Stimulated activated CD4-positive, alpha-beta T cell treated with anti-CD3 and anti-CD28 coated beads, Interleukin-1b, Interleukin-23, amount 100 ng/mL, for 4 hours (primary cell): ENCODE measurements around the gene RAX2.
"Not testable (repeated sequence)": the region's sequence is repeated elsewhere in the genome, so short reads cannot be mapped to it uniquely, and the experiment has no call there.

Experiments used
- DNase-seq, 2 donors: peaks; one replicate each; pipeline ENCODE4 v3.0.0-alpha.2; 2020; ENCODE audit warnings: low read depth in 2 of 2

The RAX2 gene

GRCh38 chr19:3771906-3772455 is at the start of gene RAX2:
RAX2 (minus strand) TSS chr19:3772228; CDS start chr19:3771742, 486 bp downstream.
- no peak for DNase-seq

- no peak for DNase-seq
Observed at GRCh38 chr19:3821156-3821555, 49.1 kb upstream of the RAX2 start.

GRCh38 chr19:3819989-3820388 is 48.0 kb upstream of the RAX2 start:
- no peak for DNase-seq

DNA sequence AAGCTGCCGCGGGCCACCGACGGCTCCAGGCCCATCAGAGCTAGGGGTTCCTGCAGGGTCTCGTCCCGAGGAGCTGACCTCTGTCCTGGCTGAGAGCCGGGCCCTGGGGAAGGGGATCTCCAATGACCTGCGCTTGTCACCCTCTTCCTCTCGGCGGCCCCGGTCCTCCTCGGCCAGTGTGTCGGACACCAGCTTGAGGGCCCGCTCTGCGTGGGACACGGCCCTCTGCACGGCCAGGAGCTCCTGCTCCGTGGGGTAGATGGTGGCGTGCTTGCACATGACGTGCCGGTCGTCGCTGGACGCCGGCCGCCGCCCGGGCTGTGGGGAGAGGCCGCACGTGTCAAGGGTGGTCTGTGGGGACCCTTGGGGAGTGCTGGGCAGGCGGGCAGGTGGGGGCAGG is 46.9 kb upstream of the RAX2 start:
- DNase-seq: no peak

- peak in 1 of 2 donors; percentile 46 for DNase-seq
Observed at GRCh38 chr19:3818466-3818865, 46.4 kb upstream of the RAX2 start.

DNA sequence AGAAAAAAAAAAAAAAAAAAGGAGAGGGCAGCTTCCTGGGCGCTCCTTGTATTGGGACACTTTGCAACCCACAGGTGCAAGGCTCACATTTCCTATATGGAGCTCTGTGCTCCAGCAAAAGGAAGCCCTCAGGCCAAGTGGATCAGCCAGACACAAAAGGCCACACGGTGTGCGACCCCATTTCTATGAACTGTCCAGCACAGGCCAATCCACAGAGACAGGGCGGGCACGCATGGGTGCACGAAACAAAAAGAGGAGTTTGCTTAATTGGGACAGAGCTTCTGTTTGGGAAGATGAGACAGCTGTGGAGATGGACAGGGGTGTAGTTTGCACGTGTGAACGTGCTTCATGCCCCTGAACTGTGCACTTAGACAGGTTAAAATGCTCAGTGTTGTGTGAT is 45.7 kb upstream of the RAX2 start:
- no peak for DNase-seq

DNA sequence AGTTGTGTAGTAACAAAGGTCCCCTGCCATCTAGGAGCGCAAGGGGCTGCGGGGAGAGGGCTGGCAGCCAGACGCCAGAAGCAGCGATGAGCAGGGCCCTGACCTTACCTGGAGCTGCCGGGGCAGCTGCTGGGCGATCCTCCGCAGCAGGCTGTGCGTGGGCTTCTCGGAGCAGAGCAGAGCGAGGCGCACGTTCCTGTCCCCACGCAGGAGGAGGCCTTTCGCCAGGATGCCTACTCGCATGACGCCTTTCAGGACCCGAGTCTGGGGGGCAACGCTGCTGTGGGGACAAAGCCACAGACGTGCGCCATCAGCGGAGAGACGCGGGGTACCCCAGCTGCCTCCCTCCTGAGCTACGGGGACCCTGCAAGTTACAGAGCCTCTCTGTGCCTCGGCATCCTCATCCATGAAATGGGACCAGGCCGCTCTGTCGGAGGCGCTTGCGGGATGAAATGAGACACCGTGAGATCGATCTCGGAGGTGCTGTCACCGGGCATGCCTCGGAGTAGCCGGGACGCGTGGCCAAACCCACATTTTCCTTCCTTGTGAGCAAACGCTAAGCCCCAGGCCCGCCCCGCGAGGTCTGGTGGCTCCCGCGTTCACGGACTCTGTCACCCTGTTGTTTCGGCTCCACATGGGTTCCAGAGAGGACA is 44.7 kb upstream of the RAX2 start:
- DNase-seq: no peak

- not testable (repeated sequence) for DNase-seq
Observed at GRCh38 chr19:3816148-3816547, 44.1 kb upstream of the RAX2 start.

GRCh38 chr19:3814648-3815047 is 42.6 kb upstream of the RAX2 start:
- no peak for DNase-seq

DNA sequence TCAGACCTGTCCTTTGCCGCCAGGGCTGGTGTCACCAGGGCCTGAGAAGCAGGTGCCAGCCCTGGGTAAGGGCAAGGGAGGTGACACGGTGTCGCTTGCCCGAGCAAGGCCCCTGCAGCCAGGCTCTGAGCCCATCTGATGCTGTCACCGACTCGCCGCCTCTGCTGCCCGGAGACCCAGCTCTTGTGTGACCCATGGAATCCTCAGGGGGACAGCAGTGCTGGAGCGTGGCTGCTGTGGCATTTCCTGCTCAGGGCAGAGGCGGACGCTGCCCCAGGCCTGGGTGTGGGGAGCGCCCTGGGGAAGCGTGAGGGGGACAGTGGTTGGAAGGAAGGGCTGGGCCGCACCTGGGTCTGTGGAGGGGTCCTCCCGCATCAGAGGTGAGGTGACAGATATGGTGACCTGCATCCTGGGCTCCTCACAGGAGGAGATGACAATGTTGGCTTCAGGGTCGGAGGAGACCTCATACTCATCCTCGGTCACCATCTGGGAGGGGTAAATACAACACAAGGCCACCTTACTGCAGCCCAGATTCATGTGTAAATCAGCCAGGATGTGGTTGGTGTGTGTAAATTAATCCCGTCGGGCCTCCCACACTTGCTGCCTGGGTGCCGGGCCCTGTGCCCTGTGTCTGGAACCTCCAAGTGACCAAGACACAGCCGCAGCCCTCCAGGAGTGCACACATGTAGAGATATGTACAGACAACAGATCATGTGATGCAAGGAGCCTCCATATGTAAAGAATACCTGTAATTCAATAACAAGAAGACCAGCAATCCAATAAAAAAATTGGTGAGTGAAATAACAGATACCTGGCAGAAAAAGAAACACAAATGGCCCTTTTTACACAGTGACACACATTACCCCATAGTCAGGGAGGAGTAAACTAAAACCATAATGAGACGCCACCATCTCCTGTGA is 41.7 kb upstream of the RAX2 start:
- DNase-seq: no peak

DNA sequence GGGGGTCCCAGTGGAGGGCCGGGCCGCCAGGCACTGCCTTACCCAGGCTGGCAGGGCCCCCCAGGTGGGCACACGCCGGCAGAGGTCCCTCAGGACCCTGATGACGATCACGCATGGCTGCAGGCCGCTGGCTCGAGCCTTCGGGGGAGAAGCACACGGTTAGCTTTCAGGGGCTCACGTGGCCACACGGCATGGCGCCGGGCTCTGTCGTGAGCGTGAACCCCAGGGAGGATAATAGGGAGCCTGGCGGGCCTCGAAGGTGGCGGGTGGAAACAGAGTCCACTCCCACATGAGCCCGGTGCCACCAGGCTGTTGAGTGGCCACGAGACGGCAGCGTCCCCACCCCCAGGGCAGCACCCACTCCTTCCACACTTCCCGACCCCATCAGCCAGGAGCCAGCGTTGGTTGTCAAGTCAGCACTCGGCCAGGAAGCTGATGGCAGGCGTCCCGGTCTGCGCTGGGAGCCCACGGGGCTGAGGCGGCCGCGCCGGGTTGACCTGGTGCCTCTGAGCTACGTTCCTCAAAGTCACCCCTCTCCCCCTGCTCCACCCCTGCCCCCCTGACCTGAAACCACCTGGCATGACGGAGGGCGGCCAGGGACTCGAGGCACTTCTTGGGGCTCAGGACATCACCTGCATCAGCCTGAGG is 38.8 kb upstream of the RAX2 start:
- no peak for DNase-seq

DNA sequence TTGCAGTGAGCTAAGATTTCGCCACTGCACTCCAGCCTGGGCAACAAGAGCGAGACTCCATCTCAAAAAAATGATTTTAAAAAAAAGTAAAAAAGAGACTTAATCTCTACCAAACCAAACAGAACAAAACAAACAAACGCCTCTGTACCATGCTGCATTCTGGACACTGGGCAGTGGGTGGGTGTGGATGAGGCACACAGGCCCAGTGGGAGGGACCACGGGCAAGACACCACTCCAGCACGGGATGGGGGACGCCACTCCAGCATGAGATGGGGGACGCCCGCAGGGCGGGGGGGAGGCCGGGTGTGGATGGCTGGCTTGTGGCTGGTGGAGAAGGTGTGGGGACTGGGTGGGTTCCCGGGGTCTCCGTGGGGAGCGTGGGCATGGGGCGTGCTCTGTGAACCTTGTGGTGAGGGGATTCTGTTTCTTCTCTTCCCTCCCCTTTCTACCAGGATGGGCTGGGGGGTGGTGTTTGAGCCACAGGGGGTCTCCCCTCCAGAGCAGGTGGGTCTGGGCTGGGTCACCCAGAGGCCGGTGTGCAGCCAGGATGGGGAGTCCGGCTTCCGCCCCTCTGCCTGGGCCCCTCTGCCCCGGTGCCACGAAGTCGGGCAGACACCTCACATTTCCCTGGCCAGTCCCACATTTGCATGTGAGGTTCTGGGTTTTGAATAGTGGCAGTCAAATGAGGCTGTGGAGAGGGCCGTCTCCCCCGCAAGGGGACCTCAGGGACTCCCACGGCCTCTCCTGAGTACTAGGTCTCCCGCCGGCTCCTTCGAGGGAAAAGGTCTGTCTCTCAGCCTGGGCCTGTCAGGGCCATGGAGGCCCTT is 38.1 kb upstream of the RAX2 start:
- DNase-seq: no peak

GRCh38 chr19:3808420-3809143 is 36.6 kb upstream of the RAX2 start:
- no peak for DNase-seq

- no peak for DNase-seq
Observed at GRCh38 chr19:3807574-3808354, 35.7 kb upstream of the RAX2 start.

DNA sequence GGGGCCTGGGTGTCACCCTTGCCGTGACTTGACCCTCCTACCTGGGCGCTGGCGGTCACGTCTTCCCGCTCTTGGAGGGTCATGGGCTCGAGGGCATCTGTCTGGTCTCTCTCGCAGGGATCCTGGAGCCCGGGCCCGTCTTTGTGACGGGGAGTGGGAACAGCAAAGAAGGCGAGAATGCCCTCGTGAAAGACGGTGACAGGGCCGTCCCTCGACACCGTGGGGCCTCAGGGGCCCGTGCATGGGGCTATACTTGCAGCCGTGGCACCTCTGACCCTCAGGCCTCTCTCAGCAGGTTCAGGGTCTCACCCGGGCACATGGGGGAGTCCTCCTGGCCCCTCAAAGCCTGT is 35.1 kb upstream of the RAX2 start:
- DNase-seq: no peak

DNA sequence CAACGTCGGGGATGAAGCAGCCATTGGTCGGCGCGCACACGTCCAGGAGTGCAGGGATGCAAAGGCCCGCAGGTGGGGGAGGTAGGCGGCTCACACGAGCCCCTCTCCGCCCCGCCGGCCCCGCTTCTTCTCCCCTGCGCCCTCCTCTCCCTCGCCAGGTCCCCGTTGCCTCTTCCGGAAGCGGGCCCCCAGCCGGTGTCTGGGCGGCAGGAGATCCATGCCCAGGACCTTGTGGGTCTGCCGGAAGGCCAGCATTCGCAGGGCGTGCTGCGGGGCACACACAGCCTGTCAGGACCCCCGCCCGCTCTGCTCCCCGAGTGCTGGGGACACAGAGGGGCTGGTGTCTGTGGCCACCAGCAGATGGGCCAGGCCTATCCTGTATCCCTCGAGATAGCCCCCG is 33.8 kb upstream of the RAX2 start:
- no peak for DNase-seq

DNA sequence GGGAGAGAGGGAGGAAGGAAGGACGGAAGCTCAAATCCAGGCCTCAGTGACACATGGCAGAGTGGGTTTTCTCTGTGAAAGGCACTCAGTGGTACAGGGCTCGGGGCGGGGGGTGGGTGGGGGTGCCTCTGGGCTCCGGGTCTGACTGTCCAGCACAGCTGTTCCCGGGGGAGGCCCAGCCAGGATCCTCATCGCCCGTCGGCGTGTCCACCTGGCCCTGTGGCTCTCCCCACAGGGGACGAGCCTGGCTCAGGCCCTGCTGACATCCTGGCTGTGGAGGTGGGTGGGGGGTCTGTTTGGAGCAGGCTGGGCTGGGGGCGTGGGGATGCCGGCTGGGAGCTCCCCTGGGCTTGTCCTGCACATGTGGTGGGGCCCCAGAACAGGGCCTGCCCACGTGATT is 32.4 kb upstream of the RAX2 start:
- DNase-seq: no peak

DNA sequence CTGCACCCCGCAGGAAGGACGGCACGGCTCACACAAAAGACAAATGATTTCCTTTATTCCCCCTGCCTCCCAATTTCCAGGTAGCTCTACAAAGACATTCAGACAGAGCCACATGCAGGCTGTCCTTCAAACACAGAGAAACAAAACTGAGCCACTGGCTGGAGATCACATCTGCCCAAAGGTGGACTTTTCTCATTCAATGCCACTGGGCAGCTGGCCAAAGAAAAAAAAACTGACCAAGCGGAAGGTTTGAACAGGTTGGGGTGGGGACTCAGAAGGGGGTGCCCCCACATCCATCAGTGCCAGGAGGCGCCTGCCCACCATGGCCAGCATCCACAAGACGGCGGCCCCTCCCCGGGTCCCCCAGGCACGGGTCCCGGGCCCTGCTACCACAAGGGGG is 32.0 kb upstream of the RAX2 start:
- DNase-seq: no peak

- DNase-seq: no peak
Observed at GRCh38 chr19:3803114-3803888, 31.3 kb upstream of the RAX2 start.
